GM19238 (cell line): ENCODE data around the gene PGA5.
"Not testable (repeated sequence)": the region's sequence is repeated elsewhere in the genome, so short reads cannot be mapped to it uniquely, and the experiment has no call there.

Experiments
- DNase-seq: peaks from one replicate; pipeline ENCODE4 v3.0.0; 2011; ENCODE audit warnings: low spot score; ENCODE audit not compliant: insufficient read length

PGA5 gene

GRCh38 chr11:61240875-61241274 is at the start of gene PGA5:
TSS of gene PGA5 (plus strand) at chr11:61241175. CDS start at chr11:61241227, 52 bp downstream.
- DNase-seq = not testable (repeated sequence)

- no peak for DNase-seq
Observed at GRCh38 chr11:61193596-61193995, 47.4 kb upstream of the PGA5 start.

- DNase-seq = no peak
Observed at GRCh38 chr11:61194169-61194671, 46.8 kb upstream of the PGA5 start.

- no peak for DNase-seq
Observed at GRCh38 chr11:61194981-61195695, 45.8 kb upstream of the PGA5 start.

- no peak for DNase-seq
Observed at GRCh38 chr11:61195719-61196118, 45.3 kb upstream of the PGA5 start.

- no peak for DNase-seq
Observed at GRCh38 chr11:61198361-61198760, 42.6 kb upstream of the PGA5 start.

- no peak for DNase-seq
Observed at GRCh38 chr11:61198948-61199523, 41.9 kb upstream of the PGA5 start.

GRCh38 chr11:61201476-61201875 is 39.5 kb upstream of the PGA5 start:
- DNase-seq = no peak

GRCh38 chr11:61202950-61203746 is 37.8 kb upstream of the PGA5 start, which contains the start of gene PGA3:
TSS of gene PGA3 (plus strand) at chr11:61203515. CDS start at chr11:61203565, 50 bp downstream.
- not testable (repeated sequence) for DNase-seq

- not testable (repeated sequence) for DNase-seq
Observed at GRCh38 chr11:61203873-61204272, 37.1 kb upstream of the PGA5 start.

- DNase-seq = not testable (repeated sequence)
Observed at GRCh38 chr11:61204502-61205059, 36.4 kb upstream of the PGA5 start.

GRCh38 chr11:61207636-61208310 is 33.2 kb upstream of the PGA5 start:
- DNase-seq = not testable (repeated sequence)

GRCh38 chr11:61210629-61211028 is 30.3 kb upstream of the PGA5 start:
- not testable (repeated sequence) for DNase-seq

GRCh38 chr11:61211327-61211952 is 29.5 kb upstream of the PGA5 start:
- not testable (repeated sequence) for DNase-seq

- DNase-seq = not testable (repeated sequence)
Observed at GRCh38 chr11:61212202-61212601, 28.8 kb upstream of the PGA5 start.

- not testable (repeated sequence) for DNase-seq
Observed at GRCh38 chr11:61213711-61214324, 27.2 kb upstream of the PGA5 start.

- not testable (repeated sequence) for DNase-seq
Observed at GRCh38 chr11:61218306-61218705, 22.7 kb upstream of the PGA5 start.

GRCh38 chr11:61219016-61219415 is 22.0 kb upstream of the PGA5 start:
- not testable (repeated sequence) for DNase-seq

- not testable (repeated sequence) for DNase-seq
Observed at GRCh38 chr11:61222047-61222446, 18.9 kb upstream of the PGA5 start, which contains the start of gene PGA4. TSS of gene PGA4 (plus strand) at chr11:61222347. CDS start at chr11:61222401, 54 bp downstream.

- DNase-seq = not testable (repeated sequence)
Observed at GRCh38 chr11:61222692-61223091, 18.3 kb upstream of the PGA5 start.
